HG03025 (cell line): ENCODE results near the gene KHDC4.
"Not testable (repeated sequence)": the region's sequence is repeated elsewhere in the genome, so short reads cannot be mapped to it uniquely, and the experiment has no call there.

Source experiments
- ATAC-seq: cut with Tn5 transposase; IDR thresholded peaks from one replicate; pipeline ENCODE4 v1.9.1; 2021; ENCODE audit warnings: mild to moderate bottlenecking, moderate library complexity; ENCODE audit not compliant: unreplicated experiment, low FRiP score

KHDC4 gene

DNA sequence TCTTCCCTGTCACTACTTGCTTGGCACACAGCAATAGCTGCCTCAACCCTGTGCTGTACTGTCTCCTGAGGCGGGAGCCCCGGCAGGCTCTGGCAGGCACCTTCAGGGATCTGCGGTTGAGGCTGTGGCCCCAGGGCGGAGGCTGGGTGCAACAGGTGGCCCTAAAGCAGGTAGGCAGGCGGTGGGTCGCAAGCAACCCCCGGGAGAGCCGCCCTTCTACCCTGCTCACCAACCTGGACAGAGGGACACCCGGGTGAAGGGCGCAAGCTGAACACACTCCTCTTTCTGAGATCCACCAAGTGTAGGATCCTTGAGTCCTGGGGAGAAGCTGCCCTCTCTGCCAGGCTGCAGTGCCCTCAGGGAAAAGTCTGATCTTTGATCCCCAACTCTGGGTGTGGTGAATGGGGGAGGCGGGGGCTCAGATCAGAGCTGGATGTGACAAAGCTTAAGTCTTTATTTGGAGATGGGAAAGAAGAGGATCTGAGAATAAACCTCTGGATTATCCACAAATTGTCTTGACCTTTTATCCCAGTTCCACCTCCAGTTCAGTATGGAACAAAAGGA is 8.4 kb upstream of the KHDC4 start:
- ATAC-seq: no peak

DNA sequence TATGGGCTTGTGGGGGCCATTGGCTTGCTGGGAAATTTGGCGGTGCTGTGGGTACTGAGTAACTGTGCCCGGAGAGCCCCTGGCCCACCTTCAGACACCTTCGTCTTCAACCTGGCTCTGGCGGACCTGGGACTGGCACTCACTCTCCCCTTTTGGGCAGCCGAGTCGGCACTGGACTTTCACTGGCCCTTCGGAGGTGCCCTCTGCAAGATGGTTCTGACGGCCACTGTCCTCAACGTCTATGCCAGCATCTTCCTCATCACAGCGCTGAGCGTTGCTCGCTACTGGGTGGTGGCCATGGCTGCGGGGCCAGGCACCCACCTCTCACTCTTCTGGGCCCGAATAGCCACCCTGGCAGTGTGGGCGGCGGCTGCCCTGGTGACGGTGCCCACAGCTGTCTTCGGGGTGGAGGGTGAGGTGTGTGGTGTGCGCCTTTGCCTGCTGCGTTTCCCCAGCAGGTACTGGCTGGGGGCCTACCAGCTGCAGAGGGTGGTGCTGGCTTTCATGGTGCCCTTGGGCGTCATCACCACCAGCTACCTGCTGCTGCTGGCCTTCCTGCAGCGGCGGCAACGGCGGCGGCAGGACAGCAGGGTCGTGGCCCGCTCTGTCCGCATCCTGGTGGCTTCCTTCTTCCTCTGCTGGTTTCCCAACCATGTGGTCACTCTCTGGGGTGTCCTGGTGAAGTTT is 7.8 kb upstream of the KHDC4 start:
- ATAC-seq: no peak

- no peak for ATAC-seq
Measured at GRCh38 chr1:155940993-155941844, 7.0 kb upstream of the KHDC4 start, which contains the start of gene RXFP4. RXFP4 (plus strand) TSS chr1:155941638; CDS start chr1:155941710, 72 bp downstream.

GRCh38 chr1:155940482-155940992 is 6.3 kb upstream of the KHDC4 start:
- ATAC-seq: no peak

DNA sequence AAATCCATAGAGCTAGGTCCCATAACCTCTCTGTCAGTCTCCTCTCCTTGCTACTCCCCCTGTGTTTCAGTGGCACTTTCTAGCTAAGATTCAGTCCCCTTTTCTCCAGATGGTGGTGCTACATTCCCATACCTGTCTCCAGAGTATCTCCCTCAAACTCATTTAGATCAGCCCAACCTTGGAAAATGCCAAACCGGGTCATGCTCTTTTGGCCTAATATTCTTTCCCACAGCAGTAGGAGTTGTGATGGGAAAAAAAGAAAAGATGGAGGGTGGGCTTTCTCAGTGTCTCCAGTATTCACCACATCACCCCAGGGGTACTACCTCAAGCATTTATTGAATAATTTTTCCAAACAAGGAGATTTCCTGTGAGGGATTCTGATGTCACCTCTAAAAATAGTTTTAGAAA is 4.0 kb upstream of the KHDC4 start:
- ATAC-seq: no peak

DNA sequence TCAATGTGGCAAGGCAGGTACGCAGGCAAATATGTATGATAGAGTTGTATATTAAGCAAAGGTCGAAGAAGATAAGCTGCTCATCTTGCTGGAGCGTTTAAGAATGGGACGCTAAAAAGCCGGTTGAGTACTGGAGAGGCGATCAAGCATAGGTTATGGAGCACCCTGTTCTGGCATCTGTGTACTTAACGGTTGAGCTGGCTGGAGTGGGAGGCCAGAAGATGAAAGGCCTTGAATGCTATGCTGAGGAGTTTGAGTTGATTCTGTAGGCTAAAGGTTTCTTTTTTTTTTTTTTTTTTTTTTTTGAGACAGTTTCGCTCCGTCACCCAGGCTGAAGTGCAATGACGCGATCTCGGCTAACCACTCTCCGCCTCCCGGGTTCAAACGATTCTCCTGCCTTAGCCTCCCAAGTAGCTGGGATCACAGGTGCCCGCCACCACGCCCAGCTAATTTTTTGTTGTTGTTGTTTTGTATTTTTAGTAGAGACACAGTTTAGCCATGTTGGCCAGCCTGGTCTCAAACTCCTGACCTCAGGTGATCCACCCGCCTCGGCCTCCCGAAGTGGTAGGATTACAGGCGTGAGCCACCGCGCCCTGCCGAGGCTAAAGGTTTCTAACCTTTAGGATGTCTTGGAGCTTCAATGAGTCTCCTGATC is 850 bp upstream of the KHDC4 start:
- no peak for ATAC-seq

GRCh38 chr1:155933591-155934096 is 569 bp downstream of the KHDC4 start:
- ATAC-seq: no peak

GRCh38 chr1:155932487-155932886 is 1.7 kb downstream of the KHDC4 start:
- ATAC-seq: no peak

GRCh38 chr1:155932081-155932480 is 2.1 kb downstream of the KHDC4 start:
- no peak for ATAC-seq

DNA sequence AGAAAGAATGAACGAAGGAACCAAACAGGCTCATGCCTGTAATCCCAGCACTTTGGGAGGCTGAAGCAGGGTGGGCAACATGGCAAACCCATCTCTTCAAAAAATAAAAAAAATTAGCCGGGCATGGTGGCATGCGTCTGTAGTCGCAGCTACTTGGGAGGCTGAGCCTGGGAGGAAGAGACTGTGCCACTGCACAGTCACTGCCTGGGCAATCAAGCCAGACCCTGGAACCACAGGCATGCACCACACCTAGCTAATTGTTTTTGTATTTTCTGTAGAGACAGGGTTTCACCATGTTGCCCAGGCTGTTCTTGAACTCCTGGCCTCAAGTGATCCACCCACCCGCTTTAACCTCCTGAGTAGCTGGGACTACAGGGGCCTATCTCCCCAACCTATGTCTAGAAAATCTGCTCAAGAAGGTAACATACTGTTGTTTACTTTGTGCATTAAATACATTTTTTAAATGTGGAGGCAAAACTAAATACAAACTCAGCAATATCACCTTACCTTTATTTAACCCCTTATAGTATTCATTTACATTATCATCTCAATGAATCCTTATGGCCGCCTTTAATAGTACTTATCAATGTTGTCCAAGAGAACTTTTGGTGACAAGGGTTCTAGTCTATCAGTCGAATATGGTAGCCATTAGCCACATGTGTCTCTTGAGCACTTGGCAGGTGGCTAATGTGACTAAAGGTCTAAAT is 2.7 kb downstream of the KHDC4 start:
- no peak for ATAC-seq

DNA sequence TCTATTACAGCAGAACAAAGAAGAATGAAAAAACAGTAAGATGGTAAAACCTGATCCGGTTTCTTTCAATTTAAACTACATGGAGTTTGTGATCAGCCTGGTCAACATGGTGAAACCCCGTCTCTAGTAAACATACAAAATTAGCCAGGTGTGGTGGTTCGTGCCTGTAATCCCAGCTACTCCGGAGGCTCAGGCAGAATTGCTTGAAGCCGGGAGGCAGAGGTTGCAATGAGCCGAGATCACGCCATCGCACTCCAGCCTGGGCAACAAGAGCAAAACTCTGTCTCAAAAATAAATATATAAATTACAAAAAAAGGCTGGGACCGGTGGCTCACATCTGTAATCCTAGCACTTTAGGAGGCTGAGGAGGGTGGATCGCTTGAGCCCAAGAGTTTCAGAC is 3.5 kb downstream of the KHDC4 start:
- ATAC-seq: not testable (repeated sequence)

GRCh38 chr1:155929057-155929456 is 5.2 kb downstream of the KHDC4 start:
- no peak for ATAC-seq

GRCh38 chr1:155925506-155925905 is 8.7 kb downstream of the KHDC4 start:
- no peak for ATAC-seq

GRCh38 chr1:155920717-155921116 is 13.5 kb downstream of the KHDC4 start:
- ATAC-seq: no peak

- ATAC-seq: no peak
Measured at GRCh38 chr1:155919801-155920200, 14.4 kb downstream of the KHDC4 start.

DNA sequence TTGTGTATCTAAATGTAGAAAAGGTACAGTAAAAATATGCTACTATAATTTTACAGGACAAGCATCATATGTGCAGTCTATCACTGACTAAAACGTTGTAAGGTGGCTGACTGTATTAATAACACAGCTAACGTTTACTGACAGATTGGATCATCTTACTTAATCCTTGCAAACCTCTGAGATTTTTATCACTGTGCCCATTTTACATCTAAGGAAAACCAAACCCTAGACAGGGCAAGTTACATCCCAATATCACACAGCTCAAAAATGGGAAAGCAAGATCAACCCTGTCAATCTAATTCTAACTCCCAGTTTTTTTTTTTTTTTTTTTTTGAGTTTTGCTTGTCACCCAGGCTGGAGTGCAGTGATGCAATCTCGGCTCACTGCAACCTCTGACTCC is 15.6 kb downstream of the KHDC4 start:
- no peak for ATAC-seq

- no peak for ATAC-seq
Measured at GRCh38 chr1:155913969-155914757, 20.1 kb downstream of the KHDC4 start.

- no peak for ATAC-seq
Measured at GRCh38 chr1:155912056-155912536, 22.1 kb downstream of the KHDC4 start.
